ENCODE data around the gene PNMT. TPM values are rescaled to one million over a fixed set of nuclear protein-coding genes. Genes with fewer than 3 reads are reported as not detected.

PNMT gene
- total and polyA plus RNA-seq, 4 donors: 1.9 to 4.3 (median 3.5) TPM

DNA sequence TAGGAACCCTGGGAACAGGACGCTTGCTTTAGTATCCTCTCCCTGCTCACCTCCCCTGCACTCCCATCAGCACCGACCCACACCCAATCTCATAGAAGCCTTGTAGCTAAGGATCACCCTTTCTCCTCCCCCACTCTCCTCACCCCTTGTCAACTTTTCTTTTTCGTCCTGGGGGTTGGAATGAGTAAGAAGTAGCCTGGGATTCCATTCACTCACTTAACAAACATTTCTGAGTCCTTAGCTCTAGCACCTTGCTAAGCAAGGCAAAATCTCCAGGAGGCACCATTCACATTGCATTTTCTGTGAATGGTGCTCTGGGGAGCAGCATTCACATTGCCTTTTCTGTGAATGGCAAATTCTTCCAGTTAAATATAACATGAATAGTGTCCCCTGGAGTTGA, 20.7 kb downstream of the PNMT start:
- Histone ChIP-seq H3K36me3 (ENCODE audit: control insufficient read depth in 4 of 4, insufficient read depth in 4 of 4, low read length in 4 of 4) (peaks cover 0 to 12% (median 6%) of the 10 kb centered on the region in 4 donors), H3K9ac (ENCODE audit: insufficient read depth in 1 of 2, low read length in 2 of 2) (no peak overlapping the region)

DNA sequence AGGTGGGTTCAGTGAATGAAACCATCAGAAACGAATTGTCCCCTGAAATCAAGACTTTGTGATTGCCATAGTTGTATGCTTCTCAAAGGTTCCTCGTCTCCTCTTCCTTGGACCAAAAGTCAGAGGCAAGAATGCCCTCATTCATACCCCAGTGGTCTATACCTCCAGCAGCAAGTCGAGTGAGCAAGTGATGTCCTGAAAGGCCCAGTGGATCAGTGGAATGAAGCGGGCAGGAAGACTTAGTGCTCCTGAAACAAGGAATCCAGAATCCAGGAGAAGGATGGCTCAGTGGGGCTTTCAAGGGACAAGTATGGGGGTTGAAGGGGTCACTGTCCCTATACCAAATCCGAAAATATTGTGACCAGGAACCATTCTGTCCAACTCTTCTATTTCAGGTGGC, 26.3 kb downstream of the PNMT start:
- TF ChIP-seq, protein P1, sequence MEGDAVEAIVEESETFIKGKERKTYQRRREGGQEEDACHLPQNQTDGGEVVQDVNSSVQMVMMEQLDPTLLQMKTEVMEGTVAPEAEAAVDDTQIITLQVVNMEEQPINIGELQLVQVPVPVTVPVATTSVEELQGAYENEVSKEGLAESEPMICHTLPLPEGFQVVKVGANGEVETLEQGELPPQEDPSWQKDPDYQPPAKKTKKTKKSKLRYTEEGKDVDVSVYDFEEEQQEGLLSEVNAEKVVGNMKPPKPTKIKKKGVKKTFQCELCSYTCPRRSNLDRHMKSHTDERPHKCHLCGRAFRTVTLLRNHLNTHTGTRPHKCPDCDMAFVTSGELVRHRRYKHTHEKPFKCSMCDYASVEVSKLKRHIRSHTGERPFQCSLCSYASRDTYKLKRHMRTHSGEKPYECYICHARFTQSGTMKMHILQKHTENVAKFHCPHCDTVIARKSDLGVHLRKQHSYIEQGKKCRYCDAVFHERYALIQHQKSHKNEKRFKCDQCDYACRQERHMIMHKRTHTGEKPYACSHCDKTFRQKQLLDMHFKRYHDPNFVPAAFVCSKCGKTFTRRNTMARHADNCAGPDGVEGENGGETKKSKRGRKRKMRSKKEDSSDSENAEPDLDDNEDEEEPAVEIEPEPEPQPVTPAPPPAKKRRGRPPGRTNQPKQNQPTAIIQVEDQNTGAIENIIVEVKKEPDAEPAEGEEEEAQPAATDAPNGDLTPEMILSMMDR (IDR thresholded peaks at IDR 0.05; ENCODE audit: control extremely low read depth, extremely low read depth): no peak
- 91 to 92% methylated on average over 5 of the region's 5 CpGs for WGBS, 2 donors
- Histone ChIP-seq H3K4me1 (ENCODE audit: control insufficient read depth in 5 of 5, insufficient read depth in 5 of 5, low read length in 5 of 5) (peaks cover 0 to 6% (median 0%) of the 10 kb centered on the region in 5 donors), H3K9me3 (ENCODE audit: control insufficient read depth in 4 of 4, insufficient read depth in 3 of 4, low read length in 3 of 4) (peaks cover 0 to 1% (median 0%) of the 10 kb centered on the region in 4 donors), H3K27ac (ENCODE audit: low read depth in 1 of 2, low read length in 1 of 2) (no peak overlapping the region), H3K27me3 (ENCODE audit: control insufficient read depth in 3 of 3, insufficient read depth in 3 of 3, low read length in 2 of 3) (no peaks in the 10 kb centered on the region), H3K4me3 (no peak overlapping the region), H3K36me3 (ENCODE audit: control insufficient read depth in 4 of 4, insufficient read depth in 4 of 4, low read length in 4 of 4) (peaks cover 0 to 1% (median 0%) of the 10 kb centered on the region in 4 donors), H3K9ac (ENCODE audit: insufficient read depth in 1 of 2, low read length in 2 of 2) (no peak overlapping the region)
- DNase-seq (no peak), ATAC-seq (ENCODE audit: insufficient read depth, low FRiP score) (no peak)

More for the DNA sequence above, 20.7 kb downstream of the PNMT start:
- peaks cover 0 to 15% (median 5%) of the 10 kb centered on the region in 5 donors for H3K4me1 ChIP-seq (ENCODE audit: control insufficient read depth in 5 of 5, insufficient read depth in 5 of 5, low read length in 5 of 5)
- no peak overlapping the region for H3K4me3 ChIP-seq
- no peak for DNase-seq
- no peak for ATAC-seq (ENCODE audit: insufficient read depth, low FRiP score)
- H3K27ac ChIP-seq (ENCODE audit: low read depth in 1 of 2, low read length in 1 of 2): no peak overlapping the region
- TF ChIP-seq, protein P1 (IDR thresholded peaks at IDR 0.05; ENCODE audit: control extremely low read depth, extremely low read depth): no peak
- H3K27me3 ChIP-seq (ENCODE audit: control insufficient read depth in 3 of 3, insufficient read depth in 3 of 3, low read length in 2 of 3): no peaks in the 10 kb centered on the region
- WGBS, 2 donors: 55 to 71% methylated on average over 3 of the region's 3 CpGs
- no peaks in the 10 kb centered on the region for H3K9me3 ChIP-seq (ENCODE audit: control insufficient read depth in 4 of 4, insufficient read depth in 3 of 4, low read length in 3 of 4)

DNA sequence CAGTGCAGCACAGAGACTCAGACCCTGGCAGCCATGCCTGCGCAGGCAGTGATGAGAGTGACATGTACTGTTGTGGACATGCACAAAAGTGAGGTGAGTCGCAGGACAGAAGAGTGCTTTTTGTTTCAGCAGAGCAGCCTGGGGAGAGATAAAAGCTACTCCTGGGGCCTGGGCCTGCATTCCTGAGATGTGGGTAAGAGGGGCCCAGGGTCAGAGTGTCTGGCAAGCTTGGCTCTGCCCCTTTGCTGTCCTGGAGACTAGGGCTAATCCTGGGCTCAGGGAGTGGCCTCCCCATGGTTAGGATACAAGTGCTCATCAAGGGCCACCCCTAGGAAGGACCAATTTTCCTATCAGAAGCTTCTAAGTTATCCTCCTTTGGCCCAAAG, 26.8 kb downstream of the PNMT start:
- peaks cover 0 to 6% (median 0%) of the 10 kb centered on the region in 5 donors for H3K4me1 ChIP-seq (ENCODE audit: control insufficient read depth in 5 of 5, insufficient read depth in 5 of 5, low read length in 5 of 5)
- DNase-seq (no peak), ATAC-seq (ENCODE audit: insufficient read depth, low FRiP score) (no peak)
- H3K9me3 ChIP-seq (ENCODE audit: control insufficient read depth in 4 of 4, insufficient read depth in 3 of 4, low read length in 3 of 4): peaks cover 0 to 1% (median 0%) of the 10 kb centered on the region in 4 donors
- WGBS, 2 donors: 92 to 94% methylated on average over 2 of the region's 2 CpGs
- no peak overlapping the region for H3K4me3 ChIP-seq
- H3K36me3 ChIP-seq (ENCODE audit: control insufficient read depth in 4 of 4, insufficient read depth in 4 of 4, low read length in 4 of 4): peaks cover 0 to 1% (median 0%) of the 10 kb centered on the region in 4 donors
- no peaks in the 10 kb centered on the region for H3K27me3 ChIP-seq (ENCODE audit: control insufficient read depth in 3 of 3, insufficient read depth in 3 of 3, low read length in 2 of 3)
- H3K9ac ChIP-seq (ENCODE audit: insufficient read depth in 1 of 2, low read length in 2 of 2): no peak overlapping the region
- TF ChIP-seq, protein P1 (IDR thresholded peaks at IDR 0.05; ENCODE audit: control extremely low read depth, extremely low read depth): no peak
- no peak overlapping the region for H3K27ac ChIP-seq (ENCODE audit: low read depth in 1 of 2, low read length in 1 of 2)

DNA sequence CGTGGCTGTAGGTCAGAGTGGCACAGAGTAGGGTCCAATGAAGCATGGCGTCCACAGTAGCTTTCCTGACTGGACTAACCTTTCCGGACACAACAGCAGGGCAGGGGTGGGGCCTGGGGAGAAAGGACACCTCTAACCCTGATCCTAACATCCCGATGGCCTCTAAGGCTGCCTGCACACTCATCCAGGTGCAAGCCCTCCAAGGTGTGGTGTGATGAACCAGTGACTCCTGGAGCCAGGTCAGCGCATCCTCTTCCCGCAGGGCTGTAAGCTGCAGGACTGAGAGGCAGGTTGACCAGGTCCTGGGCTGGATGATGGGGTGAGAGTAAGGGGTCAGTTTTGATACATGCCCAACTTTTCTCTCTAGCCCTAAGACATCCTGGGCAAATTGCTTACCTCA, 28.5 kb downstream of the PNMT start:
- Histone ChIP-seq H3K9ac (ENCODE audit: insufficient read depth in 1 of 2, low read length in 2 of 2) (no peak overlapping the region), H3K4me1 (ENCODE audit: control insufficient read depth in 5 of 5, insufficient read depth in 5 of 5, low read length in 5 of 5) (peaks cover 0 to 11% (median 8%) of the 10 kb centered on the region in 5 donors), H3K4me3 (no peak overlapping the region), H3K9me3 (ENCODE audit: control insufficient read depth in 4 of 4, insufficient read depth in 3 of 4, low read length in 3 of 4) (peaks cover 0 to 1% (median 0%) of the 10 kb centered on the region in 4 donors), H3K27ac (ENCODE audit: low read depth in 1 of 2, low read length in 1 of 2) (no peak overlapping the region), H3K36me3 (ENCODE audit: control insufficient read depth in 4 of 4, insufficient read depth in 4 of 4, low read length in 4 of 4) (peaks cover 0 to 1% (median 0%) of the 10 kb centered on the region in 4 donors), H3K27me3 (ENCODE audit: control insufficient read depth in 3 of 3, insufficient read depth in 3 of 3, low read length in 2 of 3) (no peaks in the 10 kb centered on the region)
- WGBS, 2 donors: 89 to 92% methylated on average over 6 of the region's 6 CpGs
- TF ChIP-seq, protein P1 (IDR thresholded peaks at IDR 0.05; ENCODE audit: control extremely low read depth, extremely low read depth): no peak
- DNase-seq (no peak), ATAC-seq (ENCODE audit: insufficient read depth, low FRiP score) (no peak)
